ENCODE measurements around the gene NAGK.
A peak's percentile ranks its signal among the peaks of the same experiment; 100 is the strongest.
"Not testable (repeated sequence)": the region's sequence is repeated elsewhere in the genome, so short reads cannot be mapped to it uniquely, and the experiment has no call there.

Gene NAGK

DNA sequence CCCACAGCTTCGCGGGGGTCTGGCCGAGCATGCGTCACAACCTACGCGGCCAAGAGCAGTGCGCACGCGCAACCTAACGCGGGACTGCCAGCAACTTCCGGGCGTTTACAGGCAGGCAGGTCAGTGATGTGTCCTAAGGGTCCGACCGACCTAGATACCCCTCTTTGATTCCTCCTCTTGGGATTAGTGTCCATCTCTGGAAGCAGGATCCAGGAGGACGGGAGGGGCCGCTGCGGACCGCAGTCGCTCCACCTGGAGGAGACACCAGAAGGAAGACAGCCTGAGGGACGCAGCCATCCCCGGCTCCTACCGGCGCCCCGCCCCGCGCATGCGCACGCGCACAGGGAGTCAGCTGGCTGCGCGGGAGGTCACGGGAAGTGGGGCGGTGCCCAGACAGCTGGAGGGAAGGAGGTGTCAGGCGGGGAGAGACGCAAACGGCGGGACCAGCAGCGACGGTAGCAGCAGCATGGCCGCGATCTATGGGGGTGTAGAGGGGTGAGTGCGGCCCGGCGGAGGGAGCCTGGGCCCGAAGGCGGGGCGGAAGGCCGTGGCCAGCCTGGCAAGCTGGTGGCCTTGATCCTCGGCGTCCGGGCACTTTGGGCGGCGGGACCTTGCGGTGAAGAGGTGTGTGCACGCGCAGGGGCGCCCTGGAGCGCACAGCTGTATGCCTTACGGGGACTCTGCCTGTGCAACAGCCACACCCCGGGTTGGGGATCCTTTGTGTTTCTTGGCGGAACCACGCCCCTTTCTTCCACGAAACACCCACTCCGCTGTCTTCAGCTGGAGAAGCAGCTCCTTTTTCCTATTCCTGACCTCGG, at the start of gene NAGK:
TSS of gene NAGK (plus strand) at position 431 of the 818 bp plus-strand sequence. CDS start at position 467, 36 bp downstream.
- peak; percentile 96 for DNase-seq (ENCODE audit: low spot score)
- TF ChIP-seq, protein P1, sequence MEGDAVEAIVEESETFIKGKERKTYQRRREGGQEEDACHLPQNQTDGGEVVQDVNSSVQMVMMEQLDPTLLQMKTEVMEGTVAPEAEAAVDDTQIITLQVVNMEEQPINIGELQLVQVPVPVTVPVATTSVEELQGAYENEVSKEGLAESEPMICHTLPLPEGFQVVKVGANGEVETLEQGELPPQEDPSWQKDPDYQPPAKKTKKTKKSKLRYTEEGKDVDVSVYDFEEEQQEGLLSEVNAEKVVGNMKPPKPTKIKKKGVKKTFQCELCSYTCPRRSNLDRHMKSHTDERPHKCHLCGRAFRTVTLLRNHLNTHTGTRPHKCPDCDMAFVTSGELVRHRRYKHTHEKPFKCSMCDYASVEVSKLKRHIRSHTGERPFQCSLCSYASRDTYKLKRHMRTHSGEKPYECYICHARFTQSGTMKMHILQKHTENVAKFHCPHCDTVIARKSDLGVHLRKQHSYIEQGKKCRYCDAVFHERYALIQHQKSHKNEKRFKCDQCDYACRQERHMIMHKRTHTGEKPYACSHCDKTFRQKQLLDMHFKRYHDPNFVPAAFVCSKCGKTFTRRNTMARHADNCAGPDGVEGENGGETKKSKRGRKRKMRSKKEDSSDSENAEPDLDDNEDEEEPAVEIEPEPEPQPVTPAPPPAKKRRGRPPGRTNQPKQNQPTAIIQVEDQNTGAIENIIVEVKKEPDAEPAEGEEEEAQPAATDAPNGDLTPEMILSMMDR (IDR thresholded peaks at IDR 0.05; ENCODE audit: borderline replicate concordance, control extremely low read depth, extremely low read depth, insufficient read depth, missing control alignments), result no peak
- in situ Hi-C loops (cut with MboI; ENCODE audit: low sequenced_read_pairs, unreplicated experiment), result no loop called here

DNA sequence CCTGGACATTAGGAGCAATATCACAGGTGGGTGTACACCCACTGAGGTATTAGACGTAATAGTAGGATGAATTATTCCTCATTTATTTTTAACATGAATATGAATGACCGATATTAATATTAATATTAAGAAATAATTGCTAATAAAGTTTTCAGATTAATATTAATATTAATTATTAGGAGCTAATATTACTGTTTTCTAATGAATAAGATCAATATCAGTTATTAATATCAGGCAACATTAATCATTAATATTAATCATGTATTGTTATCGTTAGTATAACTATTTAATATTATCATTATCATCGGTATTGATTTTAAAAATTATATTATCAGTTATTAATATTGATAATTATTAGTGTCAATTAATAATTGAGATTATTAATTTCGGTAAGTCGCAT, 48.5 kb upstream of the NAGK start:
- DNase-seq (ENCODE audit: low spot score); in situ Hi-C loops (cut with MboI; ENCODE audit: low sequenced_read_pairs, unreplicated experiment): not testable (repeated sequence)

DNA sequence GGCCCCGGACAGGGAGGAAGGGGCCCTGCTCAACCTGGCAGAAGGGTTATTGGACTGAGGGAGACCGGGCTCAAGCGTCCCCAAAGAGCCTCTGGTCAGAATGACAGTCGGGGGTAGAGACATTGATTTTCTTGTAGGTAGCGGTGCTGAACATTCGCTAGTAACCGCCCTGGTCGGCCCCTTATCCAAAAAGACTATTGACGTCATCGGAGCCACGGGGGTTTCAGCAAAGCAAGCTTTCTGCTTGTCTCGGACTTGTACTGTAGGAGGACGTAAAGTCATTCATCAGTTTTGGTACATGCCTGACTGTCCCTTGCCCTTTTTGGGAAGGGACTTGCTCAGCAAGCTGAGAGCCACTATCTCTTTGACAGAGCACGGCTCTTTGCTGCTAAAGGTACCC, 47.1 kb upstream of the NAGK start:
- DNase-seq (ENCODE audit: low spot score); in situ Hi-C loops (cut with MboI; ENCODE audit: low sequenced_read_pairs, unreplicated experiment): not testable (repeated sequence)

DNA sequence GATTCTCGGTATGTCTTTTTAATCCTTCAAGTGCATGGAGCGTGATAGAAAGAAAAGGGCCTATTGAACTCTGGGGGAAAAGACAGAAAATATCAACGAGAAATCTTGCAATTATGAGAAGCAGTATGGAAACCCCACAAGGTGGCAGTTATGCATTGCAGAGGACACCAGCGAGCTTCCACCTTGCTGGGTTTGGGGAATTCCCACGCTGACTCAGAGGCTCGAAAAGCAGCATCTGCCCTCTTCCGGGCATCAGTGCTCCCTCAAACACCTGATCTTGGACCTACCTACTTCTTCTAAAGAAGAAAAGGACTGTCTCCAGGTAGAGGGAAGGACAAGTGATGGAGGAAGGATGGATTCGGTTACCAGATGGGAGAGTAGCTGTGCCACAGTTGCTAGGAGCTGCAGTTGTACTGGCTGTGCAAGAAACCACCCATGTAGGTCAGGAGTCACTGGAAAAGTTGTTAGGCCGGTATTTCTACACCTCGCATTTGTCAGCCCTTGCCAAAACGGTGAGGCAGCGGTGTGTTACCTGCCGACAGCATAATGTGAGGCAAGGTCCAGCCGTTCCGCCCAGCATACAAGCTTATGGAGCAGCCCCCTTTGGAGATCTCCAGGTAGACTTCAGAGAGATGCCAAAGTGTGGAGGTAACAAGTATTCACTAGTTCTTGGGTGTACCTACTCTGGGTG, 44.8 kb upstream of the NAGK start:
- DNase-seq (ENCODE audit: low spot score), result peak; percentile 37
- TF ChIP-seq, protein P1 (IDR thresholded peaks at IDR 0.05; ENCODE audit: borderline replicate concordance, control extremely low read depth, extremely low read depth, insufficient read depth, missing control alignments), result peak; percentile 42
- in situ Hi-C loops (cut with MboI; ENCODE audit: low sequenced_read_pairs, unreplicated experiment), result not testable (repeated sequence)

DNA sequence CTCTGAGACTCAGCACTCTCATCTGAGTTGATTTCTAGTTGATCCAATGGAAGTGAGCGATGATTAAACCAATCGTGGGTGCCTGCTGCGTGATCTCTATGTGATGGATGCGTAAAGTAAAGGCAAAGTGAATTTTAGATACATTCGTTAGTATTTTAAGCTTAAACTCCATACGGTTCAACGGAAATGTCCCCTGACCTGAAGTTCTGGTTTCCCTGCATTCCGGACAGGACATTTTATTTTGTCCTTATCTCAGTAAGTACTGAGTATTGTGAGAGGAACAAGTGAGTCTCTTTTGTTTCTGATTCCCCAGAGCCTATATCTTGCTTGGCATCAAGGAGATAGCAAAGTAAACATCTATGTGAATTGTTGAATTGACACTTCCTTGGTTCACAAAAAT, 32.2 kb upstream of the NAGK start:
- DNase-seq (ENCODE audit: low spot score), result not testable (repeated sequence)
- in situ Hi-C loops (cut with MboI; ENCODE audit: low sequenced_read_pairs, unreplicated experiment), result loop anchor here (25.0 kb wide), 1 partner anchor 476 kb away; no protein-coding TSS in a partner anchor

DNA sequence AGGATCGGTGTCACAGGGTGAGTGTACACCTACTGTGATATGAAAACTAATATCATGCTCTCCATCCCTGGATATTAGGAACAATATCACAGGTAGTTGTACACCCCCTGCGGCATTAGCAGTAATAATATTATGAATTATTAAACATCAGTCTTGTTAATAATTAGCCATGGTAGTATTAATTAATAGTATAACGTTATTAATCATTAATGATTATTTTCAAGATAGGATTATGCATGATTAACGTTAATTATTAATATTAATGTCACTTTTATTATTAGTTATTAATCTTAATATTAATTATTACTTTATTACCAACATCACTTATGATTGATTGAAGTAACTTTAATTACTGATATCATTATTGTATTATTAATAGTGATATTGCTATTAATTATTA, 26.2 kb upstream of the NAGK start:
- in situ Hi-C loops (cut with MboI; ENCODE audit: low sequenced_read_pairs, unreplicated experiment), result loop anchor here (25.0 kb wide), 1 partner anchor 470 kb away; no protein-coding TSS in a partner anchor
- TF ChIP-seq, protein P1 (IDR thresholded peaks at IDR 0.05; ENCODE audit: borderline replicate concordance, control extremely low read depth, extremely low read depth, insufficient read depth, missing control alignments), result no peak
- no peak for DNase-seq (ENCODE audit: low spot score)

DNA sequence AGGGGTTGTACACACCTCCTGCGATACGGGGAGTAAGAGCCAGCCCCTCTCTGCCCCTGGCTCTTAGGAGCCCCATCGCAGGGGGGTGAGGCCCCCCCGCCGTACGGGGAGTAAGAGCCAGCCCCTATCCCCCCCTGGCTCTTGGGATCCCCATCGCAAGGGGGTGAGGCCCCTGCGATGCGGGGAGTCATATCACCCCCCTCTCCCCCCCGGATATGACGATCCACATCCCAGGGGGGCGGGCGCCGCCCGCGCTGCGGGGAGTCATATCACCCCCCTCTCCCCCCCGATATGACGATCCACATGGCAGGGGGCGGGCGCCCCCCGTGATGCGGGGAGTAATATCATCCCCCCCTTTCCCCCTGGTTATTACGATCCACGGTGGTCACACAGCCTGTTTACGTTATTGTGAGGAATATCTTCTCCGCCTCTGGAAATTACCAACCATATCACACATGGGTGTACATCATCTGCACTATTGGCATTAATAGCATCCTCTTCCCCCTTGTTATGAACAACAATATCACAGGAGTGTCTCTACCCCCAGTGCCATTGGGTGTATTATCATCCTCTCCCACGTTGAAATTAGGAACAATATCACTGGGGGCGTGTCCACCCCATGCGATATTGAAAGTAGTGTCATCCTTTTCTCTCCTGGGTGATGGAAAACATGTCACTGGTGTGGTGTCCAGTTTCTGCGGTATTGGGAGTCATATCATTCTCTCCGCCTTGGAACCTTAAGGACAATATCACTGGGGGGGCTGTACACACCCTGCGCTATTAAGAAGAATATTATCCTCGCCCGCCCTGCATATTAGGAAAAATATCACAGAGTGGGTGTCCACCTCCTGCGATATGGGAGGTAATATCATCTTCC, 24.7 kb upstream of the NAGK start:
- TF ChIP-seq, protein P1 (IDR thresholded peaks at IDR 0.05; ENCODE audit: borderline replicate concordance, control extremely low read depth, extremely low read depth, insufficient read depth, missing control alignments), result no peak
- DNase-seq (ENCODE audit: low spot score), result no peak
- in situ Hi-C loops (cut with MboI; ENCODE audit: low sequenced_read_pairs, unreplicated experiment), result loop anchor here (25.0 kb wide), 1 partner anchor 469 kb away; no protein-coding TSS in a partner anchor
